ENCODE data around the gene MYH11.

Gene MYH11

DNA sequence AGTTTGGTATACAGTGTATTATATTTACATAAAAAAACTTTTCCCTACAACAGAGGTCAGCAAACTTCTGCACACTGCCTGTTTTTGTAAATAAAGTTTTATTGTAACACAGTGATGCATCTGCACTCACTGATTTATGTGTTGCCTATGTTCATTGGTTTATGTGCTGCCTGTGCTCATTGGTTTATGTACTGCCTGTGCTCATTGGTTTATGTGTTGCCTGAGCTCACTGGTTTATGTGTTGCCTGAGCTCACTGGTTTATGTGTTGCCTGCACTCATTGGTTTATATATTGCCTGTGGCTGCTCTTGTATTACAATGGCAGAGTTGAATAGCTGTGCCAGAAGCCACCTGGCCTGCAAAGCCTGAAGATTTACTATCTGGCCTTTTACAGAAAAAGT lies 81.6 kb downstream of the MYH11 start:
- peak; percentile 27 for DNase-seq

DNA sequence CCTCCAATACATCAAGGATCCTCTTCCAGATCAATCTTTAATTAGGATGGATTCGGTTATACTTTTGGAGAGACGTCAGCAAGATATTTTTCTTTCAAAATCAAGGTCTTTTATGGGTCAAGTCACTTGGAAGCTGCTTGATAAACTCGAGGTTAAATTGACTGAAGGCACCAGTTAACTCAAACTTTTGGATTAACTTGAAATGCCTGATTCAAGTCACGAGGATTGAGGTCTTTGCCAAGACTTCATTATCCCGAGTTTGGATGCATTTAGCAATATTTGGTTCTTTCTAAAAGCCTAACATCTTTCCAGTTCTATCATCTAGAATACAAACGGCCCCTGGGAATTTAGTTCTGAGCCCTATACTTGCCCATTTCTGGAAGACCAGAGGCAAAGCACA lies 82.9 kb downstream of the MYH11 start:
- DNase-seq: no peak

DNA sequence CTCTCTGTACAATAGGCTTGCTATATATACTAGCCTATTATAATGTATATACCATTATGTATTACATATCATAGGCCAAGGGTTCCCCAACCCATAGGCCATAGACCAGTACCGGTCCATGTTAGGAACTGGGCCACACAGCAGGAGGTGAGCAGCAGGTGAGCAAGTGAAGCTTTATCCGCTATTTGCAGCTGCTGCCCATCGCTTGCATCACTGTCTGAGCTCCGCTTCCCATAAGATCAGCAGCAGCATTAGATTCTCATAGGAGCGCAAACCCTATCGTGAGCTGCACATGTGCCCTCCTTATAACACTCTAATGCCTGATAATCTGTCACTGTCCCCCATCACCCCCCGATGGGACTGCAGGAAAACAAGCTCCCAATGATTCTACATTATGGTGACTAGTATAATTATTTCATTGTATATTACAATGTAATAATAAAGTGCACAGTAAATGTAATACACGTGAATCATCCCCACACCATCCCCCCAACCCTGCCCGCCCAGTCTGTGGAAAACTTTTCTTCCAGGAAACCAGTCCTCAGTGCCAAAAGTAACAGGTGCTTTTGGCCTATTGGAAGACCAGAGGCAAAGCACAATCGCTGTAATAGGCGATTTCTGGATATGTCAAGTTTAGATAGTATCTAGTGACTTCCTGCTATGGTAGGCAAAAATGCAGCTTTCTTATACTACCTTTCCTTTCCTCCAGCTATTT lies 84.1 kb downstream of the MYH11 start:
- DNase-seq: no peak

DNA sequence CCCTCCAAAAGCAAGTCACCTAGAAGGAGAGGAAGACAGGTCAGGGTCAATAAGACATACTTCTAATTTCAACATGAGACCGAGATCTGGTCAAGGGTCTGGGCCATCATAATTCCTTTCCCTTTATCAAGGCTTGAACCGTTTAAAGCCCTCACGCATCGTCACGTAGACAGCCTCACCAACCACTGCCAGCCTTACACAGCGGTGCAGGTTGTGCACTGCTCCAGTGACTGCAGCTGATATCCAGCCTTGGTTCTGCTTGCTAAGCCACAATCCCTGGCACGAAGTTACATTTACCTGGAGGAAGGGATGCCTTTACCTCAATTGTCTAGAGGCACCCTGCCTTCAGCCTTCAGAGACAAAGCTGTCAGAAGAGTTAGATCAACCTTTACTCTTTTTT lies 85.1 kb downstream of the MYH11 start:
- DNase-seq: no peak

DNA sequence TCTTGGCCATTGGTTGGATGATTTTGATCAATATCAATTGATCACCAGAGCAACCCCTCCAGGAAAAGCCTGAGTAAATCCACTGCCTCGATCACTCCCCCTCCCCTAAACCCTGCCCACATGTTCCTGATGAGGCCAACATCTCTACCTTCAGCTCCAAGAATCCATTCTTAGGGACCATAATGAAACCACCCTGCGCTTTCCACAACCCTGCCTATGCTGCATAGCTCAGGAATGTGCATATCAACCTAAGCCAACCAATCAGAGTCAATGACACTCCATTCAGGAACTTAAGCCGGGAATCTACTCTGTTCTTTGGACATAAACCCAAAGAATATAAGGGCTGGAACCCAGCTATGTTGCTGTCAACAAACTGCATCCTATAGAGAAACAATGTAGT lies 86.3 kb downstream of the MYH11 start:
- peak; percentile 49 for DNase-seq

DNA sequence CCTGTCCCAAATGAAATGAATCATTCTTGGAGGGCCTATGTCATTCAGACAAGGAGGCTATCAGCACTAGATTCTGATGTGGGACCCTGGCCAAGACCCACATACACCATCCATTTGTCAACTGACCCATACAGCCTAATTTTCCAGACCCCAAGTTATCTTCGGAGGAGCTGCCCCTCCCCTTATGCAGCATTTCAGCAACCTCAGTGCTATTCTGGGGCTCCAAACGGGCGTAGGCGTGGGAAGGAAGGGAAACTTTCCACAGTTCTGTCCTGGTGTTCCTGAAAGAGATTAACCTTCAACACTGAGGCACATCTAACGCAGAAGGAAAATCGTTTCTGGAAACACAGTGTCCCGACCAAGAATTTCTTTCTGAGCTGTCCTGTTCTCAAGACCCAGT lies 86.7 kb downstream of the MYH11 start:
- DNase-seq: no peak

DNA sequence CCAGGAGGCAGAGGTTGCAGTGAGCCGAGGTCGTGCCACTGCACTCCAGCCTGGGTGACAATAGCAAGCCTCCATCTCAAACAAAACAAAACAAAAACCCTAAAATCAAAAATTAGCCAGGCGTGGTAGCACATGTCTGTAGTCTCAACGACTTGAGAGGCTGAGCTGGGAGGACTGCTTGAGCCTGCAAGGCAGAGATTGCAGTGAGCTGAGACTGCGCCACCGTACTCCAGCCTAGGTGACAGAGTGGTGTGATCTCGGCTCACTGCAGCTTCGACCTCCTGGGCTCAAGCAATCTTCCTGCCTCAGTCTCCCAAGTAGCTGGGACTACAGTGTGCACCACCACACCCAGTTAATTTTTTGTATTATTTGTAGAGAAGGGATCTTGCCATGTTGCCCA lies 87.6 kb downstream of the MYH11 start:
- DNase-seq: no peak

DNA sequence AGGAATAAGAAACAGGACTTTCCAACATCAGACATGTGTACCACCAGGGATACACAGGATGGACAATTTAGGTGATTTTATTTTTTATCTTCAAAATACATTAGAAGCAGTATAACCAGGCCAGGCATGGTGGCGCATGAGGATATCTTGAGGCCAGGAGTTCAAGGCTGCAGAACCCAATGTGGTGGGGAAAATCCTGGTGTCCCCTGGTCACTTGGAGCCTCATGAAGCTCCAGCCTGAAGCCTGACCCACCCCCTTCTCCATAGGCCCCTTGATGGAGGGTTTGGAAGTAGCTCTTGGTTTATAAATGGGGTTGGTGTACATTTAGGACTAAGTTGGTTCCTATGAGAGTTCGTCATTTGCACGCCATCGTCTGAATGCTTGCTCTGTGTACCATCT lies 88.6 kb downstream of the MYH11 start:
- no peak for DNase-seq

DNA sequence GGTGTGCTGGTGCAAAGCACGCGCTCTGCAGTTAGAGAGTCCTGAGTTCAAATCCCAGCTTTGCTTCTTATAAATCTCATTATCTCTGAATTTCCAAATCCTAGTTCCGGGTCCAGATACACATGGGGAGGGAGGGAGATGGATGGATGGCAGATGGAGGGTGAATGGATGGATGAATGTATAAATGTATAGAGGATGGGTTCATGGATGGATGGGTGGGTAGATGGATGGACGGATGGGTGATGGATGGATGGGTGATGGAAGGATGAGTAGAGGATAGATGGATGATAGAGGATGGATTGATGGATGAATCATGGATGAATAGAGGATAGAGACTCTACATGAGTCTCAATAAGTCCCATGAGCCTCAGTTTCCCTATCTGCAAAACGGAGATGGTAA lies 89.9 kb downstream of the MYH11 start:
- no peak for DNase-seq

DNA sequence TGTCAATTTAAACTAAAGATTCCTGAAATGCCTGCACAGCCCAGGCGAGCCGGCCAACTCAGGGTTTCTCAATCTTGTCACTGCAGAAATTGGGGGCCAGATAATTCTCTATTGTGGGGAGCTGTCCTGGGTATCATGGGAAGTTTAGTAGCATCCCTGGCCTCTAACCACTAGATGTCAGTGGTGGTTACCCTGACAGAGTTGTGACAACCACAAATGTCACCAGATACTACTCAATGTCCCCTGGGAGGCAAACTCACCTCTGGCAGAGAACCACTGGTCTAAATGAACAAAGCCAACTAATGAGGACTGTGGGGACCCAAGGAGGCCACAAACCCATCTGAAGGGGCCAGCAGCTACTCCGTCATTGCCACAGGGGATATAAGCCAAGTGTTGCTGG lies 90.9 kb downstream of the MYH11 start:
- DNase-seq: no peak

DNA sequence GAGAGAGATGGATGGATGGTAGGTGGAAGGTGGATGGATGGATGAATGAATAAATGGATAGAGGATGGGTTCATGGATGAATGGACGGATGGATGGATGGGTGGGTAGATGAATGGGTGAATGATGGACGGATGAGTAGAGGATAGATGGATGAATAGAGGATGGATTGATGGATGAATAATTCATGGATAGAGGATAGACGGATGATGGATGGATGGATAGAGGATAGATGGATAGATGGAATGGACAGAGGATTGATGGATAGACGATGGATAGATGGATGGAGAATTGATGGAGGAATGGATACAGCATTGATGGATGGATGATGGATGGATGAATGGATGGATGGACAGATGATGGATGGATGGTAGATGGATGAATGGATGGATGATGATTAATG lies 91.7 kb downstream of the MYH11 start:
- no peak for DNase-seq

DNA sequence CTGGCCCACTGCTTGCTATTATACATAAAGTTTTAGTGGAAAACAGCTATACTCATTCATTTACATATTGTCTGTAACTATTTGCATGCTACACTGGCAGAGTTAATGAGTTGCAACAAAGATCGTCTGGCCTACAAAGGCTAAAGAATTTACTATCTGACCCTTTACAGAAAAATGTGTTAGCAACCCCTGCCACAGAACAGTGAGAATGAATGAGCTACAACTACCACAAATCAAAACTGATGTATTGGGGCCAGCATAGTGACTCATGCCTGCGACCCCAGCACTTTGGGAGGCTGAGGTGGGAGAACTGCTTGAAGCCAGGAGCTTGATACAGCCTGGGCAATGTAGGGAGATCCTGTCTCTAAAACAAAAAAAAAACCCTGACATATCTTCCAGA lies 92.7 kb downstream of the MYH11 start:
- DNase-seq: no peak

DNA sequence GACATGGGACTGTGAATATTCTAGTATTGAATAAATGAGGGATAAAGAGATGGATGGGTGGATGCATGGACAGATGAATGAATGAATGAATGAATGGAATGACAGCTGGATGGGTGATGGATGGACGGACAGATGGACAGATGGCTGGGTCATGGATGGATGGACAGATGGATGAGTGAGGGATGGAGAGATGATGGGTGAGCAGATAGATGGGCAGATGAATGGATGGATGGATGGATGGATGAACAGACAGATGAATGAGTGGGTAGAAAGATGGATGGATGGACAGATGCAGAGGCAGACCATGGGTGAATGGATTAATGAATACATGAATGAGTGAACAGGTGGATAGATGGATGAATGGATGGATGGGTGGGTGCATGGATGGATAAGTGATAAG lies 96.7 kb downstream of the MYH11 start:
- no peak for DNase-seq

DNA sequence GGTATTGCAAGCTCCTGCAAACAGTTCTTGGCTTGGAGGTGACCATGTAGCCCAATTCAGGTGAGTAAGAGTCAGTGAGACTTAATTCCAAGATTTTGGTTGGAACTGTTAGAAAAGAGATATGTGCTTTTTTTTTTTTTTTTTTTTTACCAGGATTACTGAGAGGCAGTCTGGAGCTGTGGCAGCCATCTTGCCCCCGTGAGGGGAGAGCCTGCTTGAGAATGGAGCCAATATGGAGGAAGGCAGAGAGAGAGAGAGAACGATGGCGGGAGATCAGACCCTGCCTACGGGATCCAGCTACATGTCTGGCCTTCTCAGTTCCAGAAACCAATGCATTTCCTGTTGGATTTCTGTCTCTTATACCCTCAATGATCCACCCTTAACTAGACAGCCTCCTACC lies 97.8 kb downstream of the MYH11 start:
- no peak for DNase-seq

DNA sequence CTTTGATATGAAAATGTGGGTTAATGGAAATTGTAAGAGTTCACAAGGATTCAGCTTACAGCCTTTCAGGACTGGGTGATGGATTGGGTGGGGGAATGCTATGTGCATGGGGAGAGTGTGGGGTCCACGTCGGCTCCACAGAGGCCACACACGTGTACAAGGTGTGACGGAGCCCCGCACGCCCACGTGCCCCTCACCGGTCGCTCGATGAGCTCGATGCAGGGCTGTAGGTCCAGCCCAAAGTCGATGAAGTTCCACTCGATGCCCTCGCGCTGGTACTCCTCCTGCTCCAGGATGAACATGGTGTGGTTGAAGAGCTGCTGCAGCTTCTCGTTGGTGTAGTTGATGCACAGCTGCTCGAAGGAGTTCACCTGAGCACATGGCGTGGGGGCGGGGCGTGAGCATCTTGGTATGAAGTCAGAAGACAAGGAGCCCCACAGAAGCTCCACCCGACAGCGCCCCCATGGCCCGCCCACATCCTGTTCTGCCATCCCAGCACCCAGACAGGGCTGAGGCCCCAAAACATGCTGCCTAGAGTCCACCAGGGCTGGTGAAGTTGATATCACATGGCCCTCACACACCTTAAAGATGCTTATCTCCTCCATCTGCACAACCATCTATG lies 99.1 kb downstream of the MYH11 start:
- no peak for DNase-seq

DNA sequence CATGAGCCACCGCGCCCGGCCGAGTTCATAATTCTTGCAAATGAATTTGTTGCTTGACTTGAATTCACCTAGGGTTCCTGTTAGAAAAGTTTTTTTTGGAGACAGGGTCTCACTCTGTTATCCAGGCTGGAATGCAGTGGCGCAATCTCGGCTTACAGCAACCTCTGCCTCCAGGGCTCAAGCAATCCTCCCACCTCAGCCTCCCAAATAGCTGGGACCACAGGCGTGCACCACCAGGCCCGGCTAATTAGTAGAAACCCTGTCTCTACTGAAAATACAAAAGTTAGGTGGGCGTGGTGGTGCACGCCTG lies 99.8 kb downstream of the MYH11 start:
- no peak for DNase-seq

DNA sequence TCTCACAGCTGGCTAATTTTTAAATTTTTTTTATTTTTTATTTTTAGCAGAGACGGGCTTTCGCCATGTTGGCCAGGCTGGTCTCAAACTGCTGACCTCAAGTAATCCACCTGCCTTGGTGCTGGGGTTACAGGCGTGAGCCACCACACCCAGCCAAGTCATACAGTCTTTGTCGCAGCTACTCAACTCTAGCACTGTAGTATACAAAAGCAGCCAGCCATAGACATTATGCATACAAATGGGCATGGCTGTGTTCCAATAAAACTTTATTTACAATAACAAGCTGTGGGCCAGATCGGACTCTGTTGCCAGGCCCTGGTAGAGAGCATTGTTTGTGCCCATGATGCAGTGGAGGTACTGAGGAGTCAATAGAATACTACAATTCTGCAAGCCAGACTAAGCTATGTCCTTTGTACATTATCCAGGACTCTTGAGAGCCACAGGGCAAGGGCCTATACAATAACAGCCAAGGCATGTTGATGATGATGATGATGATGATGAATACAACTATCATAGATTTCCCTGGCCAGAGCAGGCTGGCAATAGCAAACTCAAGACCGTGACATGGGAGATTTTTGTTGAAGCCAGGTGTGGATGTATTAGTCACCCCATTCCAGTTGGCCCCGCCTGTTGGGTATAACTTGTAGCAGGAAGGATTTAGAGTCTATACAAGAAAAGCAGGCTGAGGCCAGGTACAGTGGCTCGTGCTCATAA lies 101.8 kb downstream of the MYH11 start:
- DNase-seq: no peak

DNA sequence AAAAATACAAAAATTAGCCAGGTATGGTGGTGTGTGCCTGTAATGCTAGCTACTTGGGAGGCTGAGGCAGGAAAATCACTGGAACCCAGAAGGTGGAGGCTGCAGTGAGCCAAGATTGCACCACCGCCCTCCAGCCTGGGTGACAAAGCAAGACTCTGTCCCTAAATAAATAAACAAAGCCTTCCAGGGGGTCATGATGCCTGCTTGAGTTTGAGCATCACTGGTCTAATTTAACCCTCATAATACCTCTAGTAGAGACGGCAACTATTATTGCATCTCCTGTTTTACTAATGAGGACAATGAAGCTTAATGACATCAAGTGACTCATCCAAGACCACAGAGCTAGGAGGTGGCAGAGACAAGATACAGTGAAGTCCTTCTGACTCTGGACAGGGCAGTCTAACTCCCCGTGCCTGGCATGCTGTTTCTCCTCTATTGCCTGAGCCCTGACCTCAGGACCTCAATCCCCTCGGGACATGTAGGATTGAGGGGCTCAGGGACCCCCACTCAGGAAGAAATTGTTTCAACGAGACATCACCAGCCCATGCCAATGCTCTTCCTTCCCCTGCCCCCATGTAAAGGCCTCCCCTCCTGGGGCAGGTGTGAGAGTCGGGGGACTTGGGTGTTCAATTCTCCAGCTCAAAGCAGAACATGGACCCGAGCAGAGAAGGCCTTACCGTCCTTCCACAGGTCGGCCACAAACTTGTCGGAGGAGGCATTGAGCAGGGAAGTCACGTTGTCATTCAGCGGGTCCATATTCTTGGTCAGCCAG lies 103.9 kb downstream of the MYH11 start:
- no peak for DNase-seq

DNA sequence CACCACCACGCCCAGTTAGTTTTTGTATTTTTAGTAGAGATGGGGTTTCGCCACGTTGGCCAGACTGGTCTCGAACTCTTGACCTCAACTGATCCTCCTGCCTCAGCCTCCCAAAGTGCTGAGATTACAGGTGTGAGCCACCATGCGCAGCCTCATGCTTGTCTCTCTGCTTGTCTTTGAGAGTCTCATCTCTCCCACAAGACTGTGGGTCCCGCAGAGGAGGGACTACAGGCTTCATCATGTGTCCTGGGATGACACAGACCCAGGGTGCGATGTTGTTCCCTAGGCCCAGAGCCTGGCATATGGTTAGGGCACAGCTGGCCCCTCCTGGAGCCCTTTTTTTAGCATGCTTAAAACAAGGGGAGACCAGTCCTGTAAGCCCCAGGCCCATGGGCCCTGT lies 104.9 kb downstream of the MYH11 start:
- no peak for DNase-seq

DNA sequence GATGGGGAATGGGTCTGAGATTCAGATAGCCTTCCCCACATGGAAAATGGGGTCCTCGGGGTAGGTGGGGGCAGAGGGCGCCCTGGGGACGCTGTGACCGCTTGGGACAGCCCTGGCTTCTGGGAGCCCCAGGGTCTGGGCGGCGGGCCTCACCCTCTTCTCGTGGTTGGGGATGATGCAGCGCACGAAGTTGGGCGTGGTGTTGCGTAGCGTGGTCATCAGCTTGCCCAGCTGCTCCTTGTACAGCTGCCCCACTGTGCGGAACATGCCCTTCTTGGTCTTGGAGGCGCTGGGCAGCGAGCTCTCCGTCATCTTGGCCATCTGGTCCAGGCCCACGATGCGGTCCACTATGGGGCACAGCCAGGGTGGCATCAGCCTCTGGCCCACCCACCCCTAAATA lies 106.8 kb downstream of the MYH11 start:
- no peak for DNase-seq

DNA sequence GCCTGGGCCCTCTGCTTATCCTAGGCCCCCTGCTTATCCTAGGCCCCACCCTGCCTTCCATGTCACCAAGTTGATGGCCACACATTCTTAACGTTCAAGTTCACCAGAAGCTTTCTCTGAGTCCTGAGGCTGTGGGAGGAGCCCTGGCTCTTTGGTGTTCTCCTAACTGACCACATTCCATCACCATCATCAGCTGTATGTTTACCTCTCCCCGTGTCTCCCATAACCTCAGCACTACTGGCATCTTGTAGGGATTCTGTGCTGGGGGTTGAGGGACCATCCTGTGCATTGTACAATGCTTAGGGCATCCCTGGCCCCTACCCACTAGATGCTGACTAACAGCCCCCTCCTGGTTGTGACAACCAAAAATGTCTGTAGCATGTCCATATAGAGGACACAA lies 107.5 kb downstream of the MYH11 start:
- DNase-seq: no peak

DNA sequence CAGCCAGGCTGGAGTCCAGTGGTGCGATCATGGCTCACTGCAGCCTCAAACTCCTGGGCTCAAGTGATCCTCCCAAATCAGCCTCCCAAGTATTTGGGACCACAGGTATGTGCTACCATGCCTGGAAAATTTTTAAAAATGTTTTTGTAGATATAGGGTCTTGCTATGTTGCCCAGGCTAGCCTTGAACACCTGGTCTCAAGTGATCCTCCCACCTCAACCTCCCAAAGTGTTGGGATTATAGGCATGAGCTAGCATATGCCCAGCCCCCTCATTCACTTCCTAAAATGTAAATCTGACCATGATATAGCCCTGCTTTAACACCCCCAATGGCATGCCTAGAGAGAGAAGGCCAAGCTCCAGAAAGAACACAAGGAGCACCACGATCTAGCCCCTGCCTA lies 108.2 kb downstream of the MYH11 start:
- no peak for DNase-seq

DNA sequence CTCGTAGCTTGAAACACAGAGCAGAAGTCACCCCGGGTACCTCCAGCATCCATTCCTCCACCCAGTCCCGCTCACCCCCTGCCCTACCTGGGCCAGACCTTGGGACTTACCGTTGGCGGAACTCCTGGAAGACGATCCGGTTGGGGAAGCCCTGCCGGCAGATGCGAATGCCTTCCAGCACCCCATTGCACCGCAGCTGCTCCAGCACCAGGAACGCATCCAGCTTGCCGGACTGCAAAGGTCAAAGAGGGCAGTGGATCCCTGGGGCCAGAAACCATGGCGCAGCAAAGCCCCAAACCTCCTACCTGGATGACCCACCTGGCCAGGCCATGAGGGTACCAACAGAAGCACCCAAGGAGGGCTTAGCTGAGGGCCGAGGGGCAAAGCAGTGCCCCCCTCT lies 108.9 kb downstream of the MYH11 start:
- no peak for DNase-seq

DNA sequence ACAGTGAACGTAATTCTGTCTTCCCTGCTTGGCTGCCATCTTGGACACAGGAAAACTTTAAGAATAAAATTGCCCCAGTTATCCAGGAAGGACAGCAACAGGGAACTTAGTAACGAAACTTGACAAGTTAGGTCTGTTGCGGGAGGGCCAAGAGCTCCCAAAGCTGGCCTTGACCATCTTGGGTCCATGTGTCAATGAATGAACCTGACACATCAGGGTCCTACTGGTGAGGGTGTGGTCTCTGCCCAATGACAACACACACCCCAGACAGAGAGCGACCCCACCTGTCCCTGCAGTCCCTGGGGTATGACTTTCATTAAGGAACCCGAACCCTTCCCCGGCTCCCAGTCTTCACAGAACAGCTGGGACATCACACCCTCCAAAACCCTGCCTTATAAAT lies 110.5 kb downstream of the MYH11 start:
- no peak for DNase-seq
